Stomach (tissue), 19 donors: ENCODE results near the gene WIPF1. TPM values are rescaled to one million over a fixed set of nuclear protein-coding genes. Genes with fewer than 3 reads are reported as not detected.

ENCODE experiments used
- DNase-seq, 2 donors: peaks; one replicate each; pipeline versions ENCODE4 v3.0.0 to v3.0.0-alpha.2; 2013 to 2019
- H3K27ac ChIP-seq, 5 donors: fragments of 200-600 bp in 4 of 5; sonication (generic) in 4 of 5; one replicate each; pipeline ENCODE4 v1.5.1; 2013 to 2019; ENCODE audit warnings: mild to moderate bottlenecking in 1 of 5, moderate library complexity in 1 of 5
- H3K27me3 ChIP-seq, 3 donors: fragments of 200-600 bp; sonication (generic); one replicate each; pipeline ENCODE4 v1.5.1; 2017 to 2019; ENCODE audit warnings: mixed run types in 1 of 3
- H3K36me3 ChIP-seq, 4 donors: fragments of 200-600 bp; sonication (generic); 1 replicate in 3 of 4; 2 replicates in 1 of 4; pipeline ENCODE4 v1.5.1; 2016 to 2019
- H3K4me1 ChIP-seq, 4 donors: fragments of 200-600 bp; sonication (generic); one replicate each; pipeline ENCODE4 v1.5.1; 2016 to 2019
- H3K4me3 ChIP-seq, 4 donors: fragments of 200-600 bp; sonication (generic) in 3 of 4; one replicate each; pipeline ENCODE4 v1.5.1; 2016 to 2019; ENCODE audit warnings: mild to moderate bottlenecking in 1 of 4
- H3K9me3 ChIP-seq, 4 donors: fragments of 200-600 bp; sonication (generic); one replicate each; pipeline ENCODE4 v1.5.1; 2016 to 2019
- EP300 ChIP-seq: sonication (generic); formaldehyde crosslinking; IDR thresholded peaks from one replicate; pipeline ENCODE4 v1.6.1; 2017; ENCODE audit warnings: antibody characterized with exemption
- POLR2A ChIP-seq, 4 donors: fragments of 450-650 bp; IDR thresholded peaks; one replicate each; pipeline ENCODE4 v1.6.1; 2016; ENCODE audit warnings: antibody characterized with exemption in 4 of 4, control low read depth in 2 of 4, mild to moderate bottlenecking in 1 of 4, moderate library complexity in 1 of 4
- POLR2AphosphoS5 ChIP-seq, 3 donors: sonication (generic); formaldehyde crosslinking; IDR thresholded peaks; one replicate each; pipeline ENCODE4 v1.6.1; 2016; ENCODE audit warnings: antibody characterized with exemption in 3 of 3
- WGBS, 5 donors: extraction: QIAGEN DNeasy Blood & Tissue Kit in 3 of 5; methylation state at CpG; one replicate each; pipeline versions ENCODE4 v1.1.5 to v1.1.7; 2013 to 2018; 5-methylcytosine and 5-hydroxymethylcytosine counted together
- intact Hi-C: fragments of 100-400 bp; cut with DNase I; formaldehyde crosslinking; loops from one replicate; pipeline ENCODE4 v1.15.1; 2023; ENCODE audit warnings: low total_unique reads
- long read RNA-seq, 10 donors: transcript quantifications; one replicate each; lab custom pipeline, GENCODE V29; 2026
- polyA plus RNA-seq, 3 donors: library from polyadenylated mRNA; stranded (reverse); fragments of 200-250 nt; gene quantifications; one replicate each; pipeline ENCODE4 v1.2.3, GENCODE V29; 2013
- total RNA-seq, 5 donors: library from RNA; depleted of rRNA; stranded (reverse); fragments of >200 nt; gene quantifications; one replicate each; pipeline versions ENCODE4 v1.1.0 to v1.2.3, GENCODE V29; 2014 to 2016
- TF ChIP-seq, protein P1 (sequence below), 7 experiments: fragments of 450-650 bp in 4 of 7; fragments of 200-600 bp in 3 of 7; sonication (generic) in 3 of 7; IDR thresholded peaks; one replicate each; pipeline ENCODE4 v1.5.1; 2016 to 2019; ENCODE audit warnings: antibody characterized with exemption in 7 of 7, control low read depth in 2 of 7, mild to moderate bottlenecking in 1 of 7
- donor health status: healthy with polysubstance abuse.
- donor health status: Bipolar disorder and iron deficiency.
- donor health status: healthy.

WIPF1 gene, protein sequence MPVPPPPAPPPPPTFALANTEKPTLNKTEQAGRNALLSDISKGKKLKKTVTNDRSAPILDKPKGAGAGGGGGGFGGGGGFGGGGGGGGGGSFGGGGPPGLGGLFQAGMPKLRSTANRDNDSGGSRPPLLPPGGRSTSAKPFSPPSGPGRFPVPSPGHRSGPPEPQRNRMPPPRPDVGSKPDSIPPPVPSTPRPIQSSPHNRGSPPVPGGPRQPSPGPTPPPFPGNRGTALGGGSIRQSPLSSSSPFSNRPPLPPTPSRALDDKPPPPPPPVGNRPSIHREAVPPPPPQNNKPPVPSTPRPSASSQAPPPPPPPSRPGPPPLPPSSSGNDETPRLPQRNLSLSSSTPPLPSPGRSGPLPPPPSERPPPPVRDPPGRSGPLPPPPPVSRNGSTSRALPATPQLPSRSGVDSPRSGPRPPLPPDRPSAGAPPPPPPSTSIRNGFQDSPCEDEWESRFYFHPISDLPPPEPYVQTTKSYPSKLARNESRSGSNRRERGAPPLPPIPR
- total RNA-seq: 10 to 100 TPM in 4 of 5 donors, 1 to 10 TPM in 1; 9.4 to 43.8 (median 28.3) TPM
- polyA plus RNA-seq: 10 to 100 TPM in 2 of 3 donors, 1 to 10 TPM in 1; 8.8 to 22.3 (median 21.7) TPM
- long read RNA-seq, donor 1, partial matches to known transcripts: 0 of 3 reads
- long read RNA-seq, donor 1, other reads (novel, unspliced or antisense): 0 of 3 reads
- long read RNA-seq, donor 2, partial matches to known transcripts: 0 of 7 reads
- long read RNA-seq, donor 2, other reads (novel, unspliced or antisense): 0 of 7 reads
- long read RNA-seq, donor 3: 0 reads
- long read RNA-seq, donor 4: 0 reads
- long read RNA-seq, donor 5, partial matches to known transcripts: 0 of 5 reads
- long read RNA-seq, donor 5, other reads (novel, unspliced or antisense): 0 of 5 reads
- long read RNA-seq, donor 6: 0 reads
- long read RNA-seq, donor 7, partial matches to known transcripts: 0 of 2 reads
- long read RNA-seq, donor 7, other reads (novel, unspliced or antisense): 0 of 2 reads
- long read RNA-seq, donor 8, partial matches to known transcripts: 0 of 1 reads
- long read RNA-seq, donor 8, other reads (novel, unspliced or antisense): 0 of 1 reads
- long read RNA-seq, donor 9: 0 reads
- long read RNA-seq, donor 10, full-length matches to known transcripts: 2 of 2 reads
- long read RNA-seq, donor 10, partial matches to known transcripts: 0 of 2 reads
- long read RNA-seq, donor 10, other reads (novel, unspliced or antisense): 0 of 2 reads

DNA sequence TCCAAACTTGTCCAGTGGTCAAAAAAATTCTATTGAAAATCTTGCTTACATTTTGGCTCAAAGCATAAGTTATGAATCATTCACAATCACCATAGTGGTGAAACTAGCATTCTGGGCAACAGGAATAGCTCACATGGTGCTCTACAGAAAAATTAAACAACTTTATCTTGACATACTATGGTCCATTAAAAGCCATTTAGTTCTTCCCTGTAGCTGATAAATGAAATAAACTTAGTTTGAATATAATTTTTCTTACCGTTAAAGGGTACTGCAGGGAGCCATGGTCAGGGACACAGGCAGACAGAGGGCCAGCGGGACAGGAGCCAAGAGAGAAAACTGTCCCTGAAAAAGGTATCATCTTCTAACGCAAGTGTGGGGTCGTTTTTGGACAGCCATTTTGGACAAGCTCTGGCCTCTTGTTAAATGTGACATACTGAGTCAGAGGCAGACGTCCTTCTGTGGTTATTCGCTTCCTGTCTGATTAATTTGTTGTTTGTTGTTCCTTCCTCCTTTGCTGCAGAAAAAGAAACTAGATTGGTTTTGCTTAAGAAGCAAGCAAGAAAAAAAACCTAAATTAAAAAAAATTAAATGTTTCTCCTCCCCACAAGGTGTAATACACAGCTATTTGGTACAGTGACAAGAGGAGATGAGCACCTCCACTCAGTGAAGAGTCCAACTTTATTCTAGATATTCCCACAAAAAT lies at the start of gene WIPF1:
Gene WIPF1 (minus strand): TSS at position 460 of the 703 bp plus-strand sequence. CDS start 12,231 bp downstream, outside the sequence.
- Histone ChIP-seq H3K4me1 (peaks cover 4 to 69% (median 19%) of the 10 kb centered on the region in 4 donors), H3K4me3 (peak within 1 kb of the TSS; percentile 1 to 33 (median 20)), H3K27me3 (no peaks in the 10 kb centered on the region), H3K36me3 (no peaks in the 10 kb centered on the region), H3K9me3 (no peaks in the 10 kb centered on the region), H3K27ac (peak within 1 kb of the TSS; percentile 13 to 87 (median 73))
- 43 to 60% (median 57%) methylated on average over 6 of the region's 6 CpGs for WGBS, 5 donors
- peak in 2 of 3 donors; percentile 77 to 78 for TF ChIP-seq POLR2AphosphoS5 (IDR thresholded peaks at IDR 0.05)
- TF ChIP-seq, protein P1, sequence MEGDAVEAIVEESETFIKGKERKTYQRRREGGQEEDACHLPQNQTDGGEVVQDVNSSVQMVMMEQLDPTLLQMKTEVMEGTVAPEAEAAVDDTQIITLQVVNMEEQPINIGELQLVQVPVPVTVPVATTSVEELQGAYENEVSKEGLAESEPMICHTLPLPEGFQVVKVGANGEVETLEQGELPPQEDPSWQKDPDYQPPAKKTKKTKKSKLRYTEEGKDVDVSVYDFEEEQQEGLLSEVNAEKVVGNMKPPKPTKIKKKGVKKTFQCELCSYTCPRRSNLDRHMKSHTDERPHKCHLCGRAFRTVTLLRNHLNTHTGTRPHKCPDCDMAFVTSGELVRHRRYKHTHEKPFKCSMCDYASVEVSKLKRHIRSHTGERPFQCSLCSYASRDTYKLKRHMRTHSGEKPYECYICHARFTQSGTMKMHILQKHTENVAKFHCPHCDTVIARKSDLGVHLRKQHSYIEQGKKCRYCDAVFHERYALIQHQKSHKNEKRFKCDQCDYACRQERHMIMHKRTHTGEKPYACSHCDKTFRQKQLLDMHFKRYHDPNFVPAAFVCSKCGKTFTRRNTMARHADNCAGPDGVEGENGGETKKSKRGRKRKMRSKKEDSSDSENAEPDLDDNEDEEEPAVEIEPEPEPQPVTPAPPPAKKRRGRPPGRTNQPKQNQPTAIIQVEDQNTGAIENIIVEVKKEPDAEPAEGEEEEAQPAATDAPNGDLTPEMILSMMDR (IDR thresholded peaks at IDR 0.05): no peak
- DNase-seq: peak in 1 of 2 donors; percentile 62
- intact Hi-C loops: no loop called here

DNA sequence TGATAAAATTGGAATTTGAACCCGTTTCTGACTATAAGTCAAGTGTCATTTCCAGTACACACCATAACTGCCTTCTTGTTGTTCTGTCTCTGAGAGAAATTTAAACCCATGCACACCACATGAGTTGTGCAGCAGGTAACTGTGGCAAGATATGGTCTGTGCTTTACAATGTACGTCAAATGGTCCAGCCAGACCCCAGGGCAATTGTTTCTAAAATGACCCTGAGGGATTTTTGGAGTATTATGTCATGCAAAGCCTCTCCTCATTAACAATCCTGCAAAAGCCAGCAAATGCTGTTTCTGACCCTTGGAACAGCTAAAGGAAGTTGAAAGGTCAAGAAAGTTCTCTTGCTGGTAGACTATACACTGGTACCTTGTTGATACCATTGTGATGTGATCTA lies 47.7 kb upstream of the WIPF1 start:
- no peaks in the 10 kb centered on the region for H3K27me3 ChIP-seq
- no peak overlapping the region for H3K4me3 ChIP-seq
- peaks cover 0 to 15% (median 6%) of the 10 kb centered on the region in 4 donors for H3K9me3 ChIP-seq
- intact Hi-C loops: no loop called here
- no peaks in the 10 kb centered on the region for H3K4me1 ChIP-seq
- peaks cover 0 to 4% (median 0%) of the 10 kb centered on the region in 4 donors for H3K36me3 ChIP-seq
- no peak for DNase-seq
- no peak overlapping the region for H3K27ac ChIP-seq
- no peak for TF ChIP-seq POLR2A (IDR thresholded peaks at IDR 0.05)
- TF ChIP-seq, protein P1 (IDR thresholded peaks at IDR 0.05): no peak
- TF ChIP-seq EP300: no peak
- no peak for TF ChIP-seq POLR2AphosphoS5 (IDR thresholded peaks at IDR 0.05)
- WGBS, 5 donors: 71 to 82% (median 75%) methylated on average over 2 of the region's 2 CpGs

DNA sequence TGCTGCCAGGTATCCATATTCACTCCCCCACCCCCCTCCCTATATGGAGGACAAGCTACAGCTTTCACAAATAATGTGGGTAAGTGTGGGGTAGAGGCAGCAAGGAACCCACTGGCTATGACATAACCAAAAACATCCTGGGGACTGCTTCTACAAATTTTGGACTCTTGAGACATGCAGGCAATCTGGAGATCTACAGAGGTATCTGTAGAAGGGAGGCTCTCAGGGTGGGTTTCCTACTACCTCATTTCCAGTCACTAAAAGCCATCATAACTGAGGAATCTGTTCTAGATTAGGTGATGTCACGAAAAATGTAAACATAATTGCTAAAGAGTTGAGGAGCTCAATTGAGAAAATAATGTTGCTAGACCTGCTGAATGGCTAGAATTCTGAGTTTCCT lies 46.8 kb upstream of the WIPF1 start:
- intact Hi-C loops: no loop called here
- WGBS, 5 donors: 87 to 100% (median 94%) methylated on average over 1 of the region's 1 CpG
- no peak for DNase-seq
- H3K9me3 ChIP-seq: peaks cover 0 to 9% (median 5%) of the 10 kb centered on the region in 4 donors
- peaks cover 0 to 4% (median 0%) of the 10 kb centered on the region in 4 donors for H3K36me3 ChIP-seq
- H3K27ac ChIP-seq: no peak overlapping the region
- TF ChIP-seq POLR2A (IDR thresholded peaks at IDR 0.05) (no peak), POLR2AphosphoS5 (IDR thresholded peaks at IDR 0.05) (no peak), EP300 (no peak)
- TF ChIP-seq, protein P1 (IDR thresholded peaks at IDR 0.05): no peak
- H3K4me1 ChIP-seq: no peaks in the 10 kb centered on the region
- no peak overlapping the region for H3K4me3 ChIP-seq
- H3K27me3 ChIP-seq: no peaks in the 10 kb centered on the region
